Measurements from ENCODE around the gene FAM149B1.

FAM149B1 gene

GRCh38 chr10:73174148-73174925 is 6.4 kb downstream of the FAM149B1 start:
- no peak for DNase-seq (ENCODE audit: low spot score)

- no peak for DNase-seq (ENCODE audit: low spot score)
Observed at GRCh38 chr10:73182568-73182967, 14.6 kb downstream of the FAM149B1 start.

GRCh38 chr10:73183667-73184281 is 15.9 kb downstream of the FAM149B1 start:
- DNase-seq (ENCODE audit: low spot score), result no peak

GRCh38 chr10:73186266-73186665 is 18.3 kb downstream of the FAM149B1 start:
- no peak for DNase-seq (ENCODE audit: low spot score)

GRCh38 chr10:73190188-73190587 is 22.3 kb downstream of the FAM149B1 start:
- DNase-seq (ENCODE audit: low spot score), result no peak

GRCh38 chr10:73205081-73205480 is 37.2 kb downstream of the FAM149B1 start:
- DNase-seq (ENCODE audit: low spot score), result no peak

- no peak for DNase-seq (ENCODE audit: low spot score)
Observed at GRCh38 chr10:73205890-73206289, 38.0 kb downstream of the FAM149B1 start.

- DNase-seq (ENCODE audit: low spot score), result no peak
Observed at GRCh38 chr10:73206385-73206784, 38.5 kb downstream of the FAM149B1 start.

GRCh38 chr10:73207883-73208282 is 40.0 kb downstream of the FAM149B1 start:
- no peak for DNase-seq (ENCODE audit: low spot score)

- no peak for DNase-seq (ENCODE audit: low spot score)
Observed at GRCh38 chr10:73209705-73210104, 41.8 kb downstream of the FAM149B1 start.

GRCh38 chr10:73210395-73211105 is 42.6 kb downstream of the FAM149B1 start:
- no peak for DNase-seq (ENCODE audit: low spot score)

- DNase-seq (ENCODE audit: low spot score), result no peak
Observed at GRCh38 chr10:73211106-73211811, 43.3 kb downstream of the FAM149B1 start.

GRCh38 chr10:73215749-73216148 is 47.8 kb downstream of the FAM149B1 start:
- DNase-seq (ENCODE audit: low spot score), result no peak

- DNase-seq (ENCODE audit: low spot score), result no peak
Observed at GRCh38 chr10:73217628-73218027, 49.7 kb downstream of the FAM149B1 start.

- no peak for DNase-seq (ENCODE audit: low spot score)
Observed at GRCh38 chr10:73218431-73219191, 50.7 kb downstream of the FAM149B1 start.

GRCh38 chr10:73219384-73219783 is 51.5 kb downstream of the FAM149B1 start:
- no peak for DNase-seq (ENCODE audit: low spot score)

GRCh38 chr10:73220989-73221388 is 53.1 kb downstream of the FAM149B1 start:
- DNase-seq (ENCODE audit: low spot score), result no peak

- DNase-seq (ENCODE audit: low spot score), result no peak
Observed at GRCh38 chr10:73225518-73225917, 57.6 kb downstream of the FAM149B1 start.

GRCh38 chr10:73226663-73227062 is 58.7 kb downstream of the FAM149B1 start:
- DNase-seq (ENCODE audit: low spot score), result no peak

- DNase-seq (ENCODE audit: low spot score), result no peak
Observed at GRCh38 chr10:73228247-73228646, 60.3 kb downstream of the FAM149B1 start.

- DNase-seq (ENCODE audit: low spot score), result no peak
Observed at GRCh38 chr10:73229567-73229966, 61.6 kb downstream of the FAM149B1 start.

GRCh38 chr10:73232887-73233286 is 65.0 kb downstream of the FAM149B1 start:
- no peak for DNase-seq (ENCODE audit: low spot score)

Data from CD4-positive, alpha-beta T cell treated with Interleukin-15 for 4 hours (primary cell).